GM13977 (cell line): ENCODE results near the gene SYNJ2.
A peak's percentile ranks its signal among the peaks of the same experiment; 100 is the strongest.

ENCODE experiments used
- DNase-seq: peaks from one replicate; pipeline ENCODE4 v3.0.0; 2012; ENCODE audit warnings: low spot score
- CTCF ChIP-seq: IDR thresholded peaks from 2 replicates; pipeline ENCODE4 v1.5.1; 2012; ENCODE audit warnings: mild to moderate bottlenecking, control low read depth; ENCODE audit not compliant: insufficient read depth; ENCODE audit errors: extremely low read depth, missing control alignments
- in situ Hi-C: fragments of 300-500 bp; cut with MboI; formaldehyde crosslinking; loops from one replicate; pipeline ENCODE4 v1.12.0; 2022; ENCODE audit warnings: low sequenced_read_pairs, low pct_unique_long_range_greater_than_20kb, mixed read lengths, inconsistent platforms; ENCODE audit not compliant: unreplicated experiment

Gene SYNJ2

DNA sequence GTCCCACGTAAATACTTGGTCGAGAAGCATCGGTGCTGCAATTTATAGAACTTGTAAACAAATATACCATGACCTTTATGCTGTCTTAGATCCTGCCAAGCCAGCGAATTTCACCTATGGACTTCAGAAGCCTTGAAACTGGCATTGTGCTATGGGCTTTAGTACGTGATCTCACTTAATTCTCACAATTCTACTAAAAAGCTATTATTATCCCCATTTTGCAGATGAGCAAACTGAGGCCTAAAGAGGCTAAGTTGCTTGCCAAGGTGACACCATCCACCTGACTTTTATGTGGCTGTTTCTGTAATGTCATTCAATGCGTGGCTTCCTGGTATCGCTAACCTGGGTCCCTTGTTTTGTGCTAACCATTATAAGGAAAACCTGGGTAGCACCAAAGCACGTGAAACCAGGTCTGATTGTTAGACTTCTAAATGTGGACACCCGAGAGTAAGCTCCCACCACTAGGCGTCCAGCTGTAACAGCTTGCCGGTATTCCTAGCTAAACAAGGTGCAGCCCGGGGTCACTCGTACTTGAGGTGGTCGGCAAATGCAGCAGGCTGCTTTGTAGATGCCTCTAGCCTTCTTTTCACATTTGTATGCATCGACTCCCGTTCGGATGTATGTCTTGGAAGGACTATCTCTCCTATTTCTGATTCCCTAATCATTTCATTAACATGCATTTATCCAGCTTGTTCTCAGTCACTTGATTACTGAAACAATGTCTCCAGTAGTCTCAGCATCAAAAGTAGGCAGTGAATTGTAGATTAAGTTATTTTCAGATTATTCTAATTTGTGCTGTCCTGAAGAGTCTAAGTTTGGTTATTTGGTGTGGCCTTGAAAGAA is 1.1 kb downstream of the SYNJ2 start:
- no peak for DNase-seq
- in situ Hi-C loops = no loop called here
- TF ChIP-seq CTCF = peak; percentile 4

DNA sequence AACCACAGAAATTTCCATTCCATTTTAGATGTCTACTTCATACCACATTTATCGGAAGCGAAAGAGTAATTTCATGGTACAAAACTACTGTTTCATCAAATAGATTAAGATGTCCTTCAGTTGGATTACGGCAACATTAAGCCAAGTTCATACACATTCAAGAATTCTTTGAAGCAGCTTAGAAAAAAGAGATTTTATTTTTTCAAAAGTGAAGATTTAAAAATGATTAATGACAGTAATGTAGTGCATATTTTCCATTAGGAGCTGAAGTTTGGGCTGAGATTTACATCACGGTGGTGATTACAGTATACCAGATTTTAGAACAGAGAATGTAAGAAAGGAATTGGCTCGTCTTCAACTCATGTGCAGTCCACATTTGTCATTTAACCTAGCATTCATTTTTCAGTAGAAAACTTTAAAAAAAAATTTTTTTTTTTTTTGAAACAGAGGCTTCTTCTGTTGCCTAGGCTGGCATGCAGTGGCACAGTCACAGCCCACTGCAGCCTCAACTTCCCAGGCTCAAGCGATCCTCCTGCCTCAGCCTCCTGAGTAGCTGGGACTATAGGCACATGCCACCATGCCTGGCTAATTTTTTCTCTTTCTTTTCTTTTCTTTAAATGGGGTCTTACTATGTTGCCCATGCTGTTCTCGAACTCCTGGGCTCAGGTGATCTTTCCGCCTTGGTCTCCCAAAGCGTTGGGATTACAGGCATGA is 1.9 kb downstream of the SYNJ2 start:
- in situ Hi-C loops = no loop called here
- no peak for TF ChIP-seq CTCF
- DNase-seq = no peak

GRCh38 chr6:157984128-157984527 is 2.5 kb downstream of the SYNJ2 start:
- no peak for TF ChIP-seq CTCF
- no peak for DNase-seq
- in situ Hi-C loops = no loop called here

GRCh38 chr6:157984686-157985225 is 3.1 kb downstream of the SYNJ2 start:
- no peak for DNase-seq
- no peak for TF ChIP-seq CTCF
- in situ Hi-C loops = no loop called here

- in situ Hi-C loops = no loop called here
- TF ChIP-seq CTCF = no peak
Measured at GRCh38 chr6:157985378-157986155, 3.9 kb downstream of the SYNJ2 start.

More at GRCh38 chr6:157985378-157986155, 3.9 kb downstream of the SYNJ2 start:
- DNase-seq = no peak
